ENCODE measurements around the gene NR1I2. TPM values are rescaled to one million over a fixed set of nuclear protein-coding genes. Genes with fewer than 3 reads are reported as not detected.

NR1I2 gene
- polyA plus RNA-seq, 3 donors = 0.07 TPM; not detected in 2

DNA sequence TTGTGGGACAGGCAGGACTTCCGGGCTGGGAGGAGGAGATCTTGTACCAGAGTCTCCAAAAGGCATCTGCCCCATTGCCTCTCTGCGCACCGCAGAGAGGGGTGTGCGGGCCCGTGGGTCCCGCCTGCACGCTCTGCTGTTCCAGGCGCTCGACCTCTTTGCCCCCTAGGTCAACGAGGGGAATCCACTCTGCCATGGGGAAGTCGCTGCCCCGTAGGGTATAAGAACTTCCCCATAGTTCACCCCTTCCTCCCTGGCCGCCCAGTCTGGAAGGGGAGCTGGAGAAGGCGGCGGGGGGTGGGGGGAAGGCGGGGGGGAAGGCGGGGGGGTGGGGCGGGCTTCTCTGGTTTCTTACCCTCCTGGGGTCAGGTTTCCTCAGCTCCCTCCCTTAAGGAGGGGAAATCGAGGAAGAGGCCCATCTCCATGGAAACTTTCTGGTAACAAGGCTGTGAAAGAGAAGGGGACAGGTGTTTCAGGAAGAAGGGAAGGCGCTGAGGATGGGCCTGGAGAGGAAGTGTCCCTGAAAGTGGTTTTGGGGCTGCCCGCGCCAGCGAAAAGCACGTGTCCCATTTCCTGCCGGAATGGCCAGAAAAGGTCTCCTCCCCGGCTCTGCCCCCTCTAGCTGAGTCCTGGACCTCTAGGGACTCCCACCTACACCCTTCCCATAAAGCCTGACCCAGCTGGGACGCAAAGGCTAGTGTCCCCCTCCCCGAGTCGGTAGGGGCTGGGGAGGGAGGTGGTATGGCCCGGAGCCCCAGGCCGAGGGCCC is 27.5 kb downstream of the NR1I2 start:
- Histone ChIP-seq H3K9me3 (replicated peaks in 1 of 2; ENCODE audit: control insufficient read depth in 1 of 2, insufficient read depth in 1 of 2, low read length in 2 of 2) (no peaks in the 10 kb centered on the region), H3K27ac (ENCODE audit: low read depth in 1 of 2, low read length in 2 of 2) (peak overlapping the region in 1 of 2 donors; percentile 24), H3K9ac (ENCODE audit: insufficient read depth, low read length, poor library complexity, severe bottlenecking) (peak overlapping the region; percentile 66), H3K4me3 (replicated peaks in 1 of 3; ENCODE audit: low read depth in 2 of 3, low read length in 3 of 3) (peak overlapping the region; percentile 45 to 82 (median 62)), H3K79me2 (ENCODE audit: insufficient read depth, low read length) (no peaks in the 10 kb centered on the region), H3K27me3 (ENCODE audit: control insufficient read depth in 2 of 2, insufficient read depth in 2 of 2, low read length in 2 of 2) (no peaks in the 10 kb centered on the region), H3K4me2 (replicated peaks; ENCODE audit: extremely low read depth, low read length, poor library complexity, severe bottlenecking) (peak overlapping the region; percentile 88), H3K4me1 (ENCODE audit: control insufficient read depth in 1 of 2, insufficient read depth in 2 of 2, low read length in 2 of 2) (peaks cover 8 to 12% of the 10 kb centered on the region in 2 donors), H4K20me1 (ENCODE audit: insufficient read depth, low read length) (no peaks in the 10 kb centered on the region), H3K36me3 (replicated peaks in 1 of 2; ENCODE audit: control insufficient read depth in 1 of 2, insufficient read depth in 2 of 2, low read length in 2 of 2) (no peaks in the 10 kb centered on the region), H2AFZ (ENCODE audit: insufficient read depth, low read depth, low read length, poor library complexity, severe bottlenecking) (peak overlapping the region; percentile 95)
- Mint-ChIP-seq H3K27me3 (ENCODE audit: low read depth in 3 of 3) (peaks cover 0 to 3% (median 0%) of the 10 kb centered on the region in 3 donors), H3K36me3 (no peaks in the 10 kb centered on the region), H3K4me1 (peaks cover 16% of the 10 kb centered on the region), H3K9me3 (no peaks in the 10 kb centered on the region), H3K27ac (no peak overlapping the region), H3K4me3 (peak overlapping the region; percentile 88 to 96)
- peak in 2 of 3 donors; percentile 4 to 28 for DNase-seq
- WGBS (ENCODE audit: insufficient coverage) = 39% methylated on average over 16 of the region's 31 CpGs
- TF ChIP-seq, protein P1, sequence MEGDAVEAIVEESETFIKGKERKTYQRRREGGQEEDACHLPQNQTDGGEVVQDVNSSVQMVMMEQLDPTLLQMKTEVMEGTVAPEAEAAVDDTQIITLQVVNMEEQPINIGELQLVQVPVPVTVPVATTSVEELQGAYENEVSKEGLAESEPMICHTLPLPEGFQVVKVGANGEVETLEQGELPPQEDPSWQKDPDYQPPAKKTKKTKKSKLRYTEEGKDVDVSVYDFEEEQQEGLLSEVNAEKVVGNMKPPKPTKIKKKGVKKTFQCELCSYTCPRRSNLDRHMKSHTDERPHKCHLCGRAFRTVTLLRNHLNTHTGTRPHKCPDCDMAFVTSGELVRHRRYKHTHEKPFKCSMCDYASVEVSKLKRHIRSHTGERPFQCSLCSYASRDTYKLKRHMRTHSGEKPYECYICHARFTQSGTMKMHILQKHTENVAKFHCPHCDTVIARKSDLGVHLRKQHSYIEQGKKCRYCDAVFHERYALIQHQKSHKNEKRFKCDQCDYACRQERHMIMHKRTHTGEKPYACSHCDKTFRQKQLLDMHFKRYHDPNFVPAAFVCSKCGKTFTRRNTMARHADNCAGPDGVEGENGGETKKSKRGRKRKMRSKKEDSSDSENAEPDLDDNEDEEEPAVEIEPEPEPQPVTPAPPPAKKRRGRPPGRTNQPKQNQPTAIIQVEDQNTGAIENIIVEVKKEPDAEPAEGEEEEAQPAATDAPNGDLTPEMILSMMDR (IDR thresholded peaks at IDR 0.05) = no peak
- intact Hi-C loops (cut with micrococcal nuclease) = no loop called here

DNA sequence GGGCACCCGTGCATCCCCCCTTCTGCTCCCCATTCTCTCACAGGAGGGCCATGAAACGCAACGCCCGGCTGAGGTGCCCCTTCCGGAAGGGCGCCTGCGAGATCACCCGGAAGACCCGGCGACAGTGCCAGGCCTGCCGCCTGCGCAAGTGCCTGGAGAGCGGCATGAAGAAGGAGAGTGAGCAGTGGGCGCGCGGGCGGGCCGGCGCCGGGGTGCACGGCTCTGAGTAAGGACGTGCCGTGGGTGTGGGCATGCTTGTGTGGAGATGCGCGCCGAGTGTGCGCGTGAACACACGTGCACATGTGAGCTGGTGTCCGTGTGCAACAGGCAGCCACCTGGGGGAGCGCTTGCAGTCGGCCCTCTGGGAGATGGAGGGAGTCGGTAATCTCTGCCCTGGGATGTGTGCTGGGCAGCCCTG is 28.1 kb downstream of the NR1I2 start:
- WGBS (ENCODE audit: insufficient coverage) = under 1% methylated on average over 32 of the region's 33 CpGs
- Mint-ChIP-seq H3K27me3 (ENCODE audit: low read depth in 3 of 3) (peaks cover 0 to 3% (median 0%) of the 10 kb centered on the region in 3 donors), H3K4me3 (peak overlapping the region; percentile 88 to 96), H3K27ac (peak overlapping the region in 3 of 7 donors; percentile 37 to 55 (median 43)), H3K9me3 (no peaks in the 10 kb centered on the region), H3K4me1 (peaks cover 16% of the 10 kb centered on the region), H3K36me3 (no peaks in the 10 kb centered on the region)
- Histone ChIP-seq H3K4me1 (ENCODE audit: control insufficient read depth in 1 of 2, insufficient read depth in 2 of 2, low read length in 2 of 2) (peaks cover 8 to 12% of the 10 kb centered on the region in 2 donors), H3K9ac (ENCODE audit: insufficient read depth, low read length, poor library complexity, severe bottlenecking) (peak overlapping the region; percentile 66), H3K4me3 (replicated peaks in 1 of 3; ENCODE audit: low read depth in 2 of 3, low read length in 3 of 3) (peak overlapping the region; percentile 45 to 82 (median 62)), H3K27me3 (ENCODE audit: control insufficient read depth in 2 of 2, insufficient read depth in 2 of 2, low read length in 2 of 2) (no peaks in the 10 kb centered on the region), H3K36me3 (replicated peaks in 1 of 2; ENCODE audit: control insufficient read depth in 1 of 2, insufficient read depth in 2 of 2, low read length in 2 of 2) (no peaks in the 10 kb centered on the region), H2AFZ (ENCODE audit: insufficient read depth, low read depth, low read length, poor library complexity, severe bottlenecking) (peak overlapping the region; percentile 95), H3K27ac (ENCODE audit: low read depth in 1 of 2, low read length in 2 of 2) (peak overlapping the region in 1 of 2 donors; percentile 24), H3K9me3 (replicated peaks in 1 of 2; ENCODE audit: control insufficient read depth in 1 of 2, insufficient read depth in 1 of 2, low read length in 2 of 2) (no peaks in the 10 kb centered on the region), H3K4me2 (replicated peaks; ENCODE audit: extremely low read depth, low read length, poor library complexity, severe bottlenecking) (peak overlapping the region; percentile 88), H4K20me1 (ENCODE audit: insufficient read depth, low read length) (no peaks in the 10 kb centered on the region), H3K79me2 (ENCODE audit: insufficient read depth, low read length) (no peaks in the 10 kb centered on the region)
- peak; percentile 6 to 29 (median 16) for DNase-seq
- TF ChIP-seq, protein P1 (IDR thresholded peaks at IDR 0.05) = no peak
- intact Hi-C loops (cut with micrococcal nuclease) = no loop called here
